Spinal cord (tissue), 10 donors: ENCODE results near the gene TRIM47. TPM values are rescaled to one million over a fixed set of nuclear protein-coding genes. Genes with fewer than 3 reads are reported as not detected.
A peak's percentile ranks its signal among the peaks of the same experiment; 100 is the strongest.

Experiments
- DNase-seq, 6 donors: peaks; one replicate each; pipeline versions ENCODE4 v3.0.0 to v3.0.0-alpha.2; 2013 to 2015; ENCODE audit warnings: low spot score in 6 of 6, low read depth in 4 of 6
- H3K27ac ChIP-seq: one replicate; pipeline ENCODE4 v1.5.1; 2013; ENCODE audit warnings: low read depth, low read length, control low read depth
- H3K27me3 ChIP-seq: one replicate; pipeline ENCODE4 v1.6.1; 2013; ENCODE audit warnings: low read length; ENCODE audit not compliant: control insufficient read depth, insufficient read depth
- H3K36me3 ChIP-seq: one replicate; pipeline ENCODE4 v1.6.1; 2013; ENCODE audit warnings: low read length; ENCODE audit not compliant: control insufficient read depth, insufficient read depth
- H3K4me1 ChIP-seq: one replicate; pipeline ENCODE4 v1.6.1; 2013; ENCODE audit warnings: low read length; ENCODE audit not compliant: control insufficient read depth, insufficient read depth
- H3K4me3 ChIP-seq: one replicate; pipeline ENCODE4 v1.5.1; 2013; ENCODE audit warnings: low read depth, low read length, control low read depth
- H3K9me3 ChIP-seq: one replicate; pipeline ENCODE4 v1.6.1; 2013; ENCODE audit warnings: low read length; ENCODE audit not compliant: control insufficient read depth, insufficient read depth
- WGBS: methylation state at CpG from one replicate; pipeline ENCODE4 v1.1.5; 2013; ENCODE audit warnings: missing lambda C conversion rate; ENCODE audit not compliant: insufficient coverage; 5-methylcytosine and 5-hydroxymethylcytosine counted together
- polyA plus RNA-seq, 2 donors: library from polyadenylated mRNA; unstranded; fragments of 120-200 nt; gene quantifications; one replicate each; pipeline ENCODE4 v1.2.1, GENCODE V29; 2013; ENCODE audit not compliant: insufficient read length in 2 of 2
- total RNA-seq, 2 donors: library from RNA; depleted of rRNA in 1 of 2; stranded (reverse); fragments of 120-200 nt in 1 of 2; fragments of >200 nt in 1 of 2; gene quantifications; one replicate each; pipeline versions ENCODE4 v1.2.3 to v1.2.4, GENCODE V29; 2013 to 2014
- donor health status: healthy.

The TRIM47 gene
- total and polyA plus RNA-seq, 4 donors: 31.3 to 53.6 (median 45.0) TPM

DNA sequence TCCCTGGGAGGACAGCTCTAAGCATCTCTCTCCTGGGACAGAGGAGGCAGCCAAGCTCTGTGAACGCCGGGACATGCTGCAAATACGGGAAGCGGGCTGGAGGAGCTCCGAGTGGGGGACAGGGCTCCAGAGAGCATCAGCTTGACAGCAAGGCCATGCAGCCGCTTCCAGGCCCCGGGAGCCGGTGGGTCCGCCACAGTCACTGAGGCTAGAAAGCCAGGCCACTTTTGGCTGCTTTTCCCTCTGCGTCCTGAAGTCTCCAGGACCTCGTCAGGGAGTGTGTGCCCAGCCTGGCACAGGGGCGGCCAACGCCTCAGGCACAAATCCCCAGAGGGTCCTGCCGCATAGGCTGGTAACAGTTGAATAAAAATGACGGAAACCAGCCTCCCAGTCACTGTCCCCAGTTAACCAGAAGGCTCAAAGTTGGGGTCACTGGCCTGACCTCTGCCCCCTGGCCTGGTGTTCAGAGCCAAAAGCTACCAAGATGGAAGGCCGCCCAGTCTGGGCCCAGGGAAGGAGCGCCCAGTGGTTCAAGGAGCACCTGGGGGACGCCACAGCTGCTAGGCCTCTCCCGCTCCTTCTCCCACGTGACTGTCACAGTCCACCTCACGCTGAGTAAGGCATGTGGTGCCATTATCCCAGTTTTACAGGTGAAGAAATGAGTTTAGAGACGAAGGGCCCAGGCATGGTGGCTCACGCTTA lies 21.5 kb upstream of the TRIM47 start:
- H3K27me3 ChIP-seq: no peaks in the 10 kb centered on the region
- no peak for DNase-seq
- no peak overlapping the region for H3K27ac ChIP-seq
- peaks cover 38% of the 10 kb centered on the region for H3K4me1 ChIP-seq
- 96% methylated on average over 23 of the region's 23 CpGs for WGBS
- peaks cover 64% of the 10 kb centered on the region for H3K36me3 ChIP-seq
- no peak overlapping the region for H3K4me3 ChIP-seq
- H3K9me3 ChIP-seq: no peaks in the 10 kb centered on the region

DNA sequence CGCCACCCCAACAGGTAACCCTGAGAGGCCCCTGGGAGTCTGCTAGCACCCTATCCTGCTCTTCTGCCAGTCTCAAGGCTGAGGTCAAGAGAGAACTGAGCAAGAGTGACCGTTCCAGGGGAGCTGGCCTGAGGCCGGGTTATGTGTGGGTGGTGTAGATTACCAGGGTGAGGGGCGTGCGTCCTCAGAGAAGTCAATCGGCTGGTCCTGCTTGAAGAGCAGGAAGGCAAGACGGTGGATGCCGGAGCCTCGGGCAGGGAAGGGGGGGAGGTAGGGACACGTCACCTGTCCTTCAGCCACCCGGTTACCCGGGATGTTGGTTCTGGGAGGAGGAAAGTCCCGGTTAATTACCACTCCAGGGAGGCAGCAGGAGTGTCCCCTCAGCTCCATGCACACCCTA lies 21.0 kb upstream of the TRIM47 start:
- peaks cover 44% of the 10 kb centered on the region for H3K4me1 ChIP-seq
- no peaks in the 10 kb centered on the region for H3K9me3 ChIP-seq
- H3K36me3 ChIP-seq: peaks cover 70% of the 10 kb centered on the region
- WGBS: 97% methylated on average over 8 of the region's 13 CpGs
- no peak overlapping the region for H3K4me3 ChIP-seq
- DNase-seq: no peak
- H3K27ac ChIP-seq: no peak overlapping the region
- no peaks in the 10 kb centered on the region for H3K27me3 ChIP-seq

DNA sequence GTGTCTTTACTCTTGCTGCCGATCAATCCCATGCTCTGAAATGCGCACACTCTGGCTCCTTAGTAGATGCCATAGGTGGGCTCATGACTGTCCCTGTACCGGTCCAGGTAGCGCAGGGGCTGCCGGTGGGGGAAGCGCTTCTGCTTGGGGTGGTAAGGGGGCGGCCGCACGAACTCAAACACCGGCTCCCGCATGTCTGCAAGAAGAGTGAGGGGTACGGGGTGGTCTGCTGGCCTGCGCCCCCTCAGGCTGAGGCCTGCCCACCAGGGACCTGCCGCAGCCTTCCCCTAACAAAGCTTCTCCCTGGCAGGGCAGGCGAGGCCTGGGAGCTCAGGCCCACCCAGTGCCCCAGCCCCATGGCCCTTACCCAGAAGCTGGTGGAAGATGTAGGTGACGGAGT lies 20.4 kb upstream of the TRIM47 start:
- no peak for DNase-seq
- Histone ChIP-seq H3K27ac (no peak overlapping the region), H3K36me3 (peaks cover 73% of the 10 kb centered on the region), H3K9me3 (no peaks in the 10 kb centered on the region), H3K27me3 (no peaks in the 10 kb centered on the region), H3K4me3 (no peak overlapping the region), H3K4me1 (peaks cover 43% of the 10 kb centered on the region)
- 98% methylated on average over 13 of the region's 16 CpGs for WGBS

DNA sequence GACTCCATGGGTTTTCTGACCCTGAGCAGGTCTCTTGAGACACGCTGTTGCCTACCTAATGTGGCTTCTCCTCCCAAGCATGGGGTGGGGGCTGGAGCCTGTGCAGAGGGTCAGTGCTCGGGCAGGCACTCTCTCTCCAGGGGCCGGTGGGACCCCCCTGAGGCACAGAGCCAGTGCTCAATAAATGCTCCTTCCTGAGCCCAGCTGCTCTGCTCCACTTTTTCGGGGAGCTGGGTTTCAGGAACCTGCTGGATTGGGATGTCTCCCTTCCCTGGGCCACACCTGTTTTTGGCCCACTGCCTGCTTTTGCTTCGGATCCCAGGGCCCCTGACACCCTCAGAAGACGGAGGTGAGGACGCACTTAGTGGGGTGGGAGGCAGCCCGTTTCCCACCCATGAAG lies 19.7 kb upstream of the TRIM47 start:
- DNase-seq: no peak
- Histone ChIP-seq H3K9me3 (no peaks in the 10 kb centered on the region), H3K36me3 (peaks cover 77% of the 10 kb centered on the region), H3K4me1 (peaks cover 40% of the 10 kb centered on the region), H3K27me3 (no peaks in the 10 kb centered on the region), H3K4me3 (no peak overlapping the region), H3K27ac (no peak overlapping the region)
- 94% methylated on average over 7 of the region's 8 CpGs for WGBS

DNA sequence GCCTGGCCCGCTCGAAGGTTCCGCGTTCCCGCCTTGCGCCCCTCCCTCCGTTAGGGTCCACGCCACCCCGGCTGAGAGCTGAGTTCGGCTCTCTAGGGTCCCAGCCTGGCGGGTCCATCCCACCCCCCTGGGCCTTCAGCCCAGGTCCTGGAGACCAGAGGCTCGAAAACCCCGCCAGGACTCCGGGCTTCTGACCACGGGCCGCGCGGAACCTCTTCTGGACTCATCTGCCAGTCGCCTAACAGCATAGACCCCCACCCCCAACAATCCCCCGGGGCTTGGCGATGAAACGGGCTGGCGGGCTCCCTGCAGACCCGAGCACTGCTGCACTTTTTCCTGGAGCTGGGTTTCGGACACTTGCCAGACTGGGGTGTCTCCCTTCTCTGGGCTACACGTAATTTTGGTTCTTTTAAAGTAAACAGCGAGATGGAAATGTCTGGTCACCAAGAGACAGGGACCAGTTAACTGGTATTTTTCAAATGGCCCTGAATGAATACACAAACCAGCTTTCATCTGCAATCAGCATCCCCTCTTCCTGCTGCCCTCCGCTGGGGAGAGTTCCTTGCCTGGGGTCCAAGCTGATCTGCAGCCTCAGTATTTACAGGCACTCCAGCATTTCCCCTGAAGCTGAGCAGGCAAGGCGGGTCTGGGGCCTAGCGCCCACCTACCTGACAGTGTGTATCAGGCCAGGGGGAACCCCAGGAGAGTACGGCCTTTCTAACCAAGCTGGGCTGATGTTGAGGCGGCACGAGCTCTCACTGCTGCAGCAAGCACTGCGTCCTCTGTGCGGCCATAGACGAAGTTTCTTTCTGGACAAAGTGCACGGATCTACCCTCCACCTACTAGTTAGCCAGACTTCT lies 19.0 kb upstream of the TRIM47 start:
- Histone ChIP-seq H3K27me3 (no peaks in the 10 kb centered on the region), H3K4me3 (peak overlapping the region; percentile 45), H3K27ac (peak overlapping the region; percentile 92), H3K4me1 (peaks cover 44% of the 10 kb centered on the region), H3K36me3 (peaks cover 77% of the 10 kb centered on the region), H3K9me3 (no peaks in the 10 kb centered on the region)
- 28% methylated on average over 30 of the region's 37 CpGs for WGBS
- peak in 2 of 6 donors; percentile 13 to 61 for DNase-seq

DNA sequence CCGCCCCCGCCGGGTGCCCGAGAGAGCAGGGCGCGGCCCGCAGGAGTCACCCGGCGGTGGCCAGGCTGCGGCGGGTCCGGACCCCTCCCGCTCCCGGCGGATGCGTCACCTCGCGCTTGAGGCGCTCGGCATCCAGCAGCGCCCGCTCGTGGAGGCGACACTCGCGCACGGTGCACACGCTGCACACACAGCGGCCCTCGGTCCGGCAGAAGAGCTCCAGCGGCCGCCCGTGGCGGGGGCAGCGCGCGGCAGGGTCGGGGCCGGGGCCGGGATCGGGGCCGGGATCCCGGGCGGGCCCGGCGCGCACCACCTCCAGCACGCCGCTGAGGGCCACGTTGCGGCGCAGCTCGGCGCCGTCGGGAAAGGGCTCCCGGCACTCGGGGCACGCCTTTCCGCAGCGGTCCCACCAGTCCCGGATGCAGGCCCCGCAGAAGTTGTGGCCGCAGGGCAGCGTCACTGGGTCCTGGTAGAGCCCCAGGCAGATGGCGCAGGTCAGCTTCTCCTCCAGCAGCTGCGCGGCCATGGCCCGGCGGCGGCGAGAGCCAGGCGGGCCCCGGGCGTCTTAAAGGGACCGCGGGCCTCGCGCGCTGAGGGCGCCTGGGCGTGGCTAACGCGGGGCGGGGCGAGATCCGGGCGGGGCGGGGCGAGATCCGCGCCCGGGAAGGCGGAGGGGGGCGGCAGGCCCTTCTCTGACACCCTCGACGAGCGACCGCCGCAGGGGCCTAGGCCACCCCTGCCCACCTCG lies 18.2 kb upstream of the TRIM47 start, which contains the start of gene TRIM65:
Gene TRIM65 (minus strand): TSS at position 537 of the 745 bp plus-strand sequence. CDS start 14 bp downstream, at position 523.
- Histone ChIP-seq H3K27ac (peak within 1 kb of the TSS; percentile 92), H3K4me1 (peaks cover 51% of the 10 kb centered on the region), H3K4me3 (peak within 1 kb of the TSS; percentile 62), H3K36me3 (peaks cover 78% of the 10 kb centered on the region), H3K27me3 (no peaks in the 10 kb centered on the region), H3K9me3 (no peaks in the 10 kb centered on the region)
- under 1% methylated on average over 102 of the region's 102 CpGs for WGBS
- peak in 3 of 6 donors; percentile 66 to 92 (median 87) for DNase-seq

DNA sequence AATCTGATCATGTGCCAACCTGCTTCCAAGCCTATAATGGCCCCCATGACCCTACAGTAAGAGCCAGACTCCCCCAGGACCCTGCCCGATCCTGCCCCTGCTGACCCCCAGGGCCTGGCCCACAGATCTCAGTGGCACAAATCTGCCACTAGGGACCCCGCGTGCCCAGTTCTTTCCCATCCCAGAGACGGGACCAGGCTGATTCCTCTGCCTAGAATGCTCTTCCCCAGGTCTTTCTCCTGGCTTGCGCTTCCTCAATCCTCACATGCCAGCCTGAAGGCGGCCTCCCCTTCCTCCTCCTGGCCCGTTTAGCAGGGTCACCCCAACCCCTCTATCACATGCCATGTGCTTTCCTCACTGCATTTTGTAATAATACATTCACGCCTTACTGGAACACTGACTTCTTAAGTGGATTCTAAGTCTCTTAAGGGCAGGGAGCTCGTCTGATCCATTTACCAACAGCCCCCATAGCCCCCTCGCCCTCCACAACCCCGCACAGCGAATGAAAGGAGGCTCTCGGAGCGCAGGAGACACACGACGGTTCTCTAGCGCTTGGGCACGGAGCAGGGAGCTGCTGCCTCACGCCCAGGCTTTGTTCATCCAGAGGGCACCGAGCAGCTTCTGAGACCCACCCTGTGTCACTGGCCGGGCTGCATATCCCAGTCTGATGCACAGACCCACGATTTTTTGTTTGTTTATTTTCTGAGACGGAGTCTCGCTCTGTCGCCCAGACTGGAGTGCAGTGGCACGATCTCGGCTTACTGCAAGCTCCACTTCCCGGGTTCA lies 17.2 kb upstream of the TRIM47 start:
- Histone ChIP-seq H3K27ac (peak overlapping the region; percentile 6), H3K36me3 (peaks cover 78% of the 10 kb centered on the region), H3K9me3 (no peaks in the 10 kb centered on the region), H3K4me3 (peak overlapping the region; percentile 62), H3K27me3 (no peaks in the 10 kb centered on the region), H3K4me1 (peaks cover 53% of the 10 kb centered on the region)
- DNase-seq: peak in 1 of 6 donors; percentile 25
- WGBS: 27% methylated on average over 26 of the region's 28 CpGs

DNA sequence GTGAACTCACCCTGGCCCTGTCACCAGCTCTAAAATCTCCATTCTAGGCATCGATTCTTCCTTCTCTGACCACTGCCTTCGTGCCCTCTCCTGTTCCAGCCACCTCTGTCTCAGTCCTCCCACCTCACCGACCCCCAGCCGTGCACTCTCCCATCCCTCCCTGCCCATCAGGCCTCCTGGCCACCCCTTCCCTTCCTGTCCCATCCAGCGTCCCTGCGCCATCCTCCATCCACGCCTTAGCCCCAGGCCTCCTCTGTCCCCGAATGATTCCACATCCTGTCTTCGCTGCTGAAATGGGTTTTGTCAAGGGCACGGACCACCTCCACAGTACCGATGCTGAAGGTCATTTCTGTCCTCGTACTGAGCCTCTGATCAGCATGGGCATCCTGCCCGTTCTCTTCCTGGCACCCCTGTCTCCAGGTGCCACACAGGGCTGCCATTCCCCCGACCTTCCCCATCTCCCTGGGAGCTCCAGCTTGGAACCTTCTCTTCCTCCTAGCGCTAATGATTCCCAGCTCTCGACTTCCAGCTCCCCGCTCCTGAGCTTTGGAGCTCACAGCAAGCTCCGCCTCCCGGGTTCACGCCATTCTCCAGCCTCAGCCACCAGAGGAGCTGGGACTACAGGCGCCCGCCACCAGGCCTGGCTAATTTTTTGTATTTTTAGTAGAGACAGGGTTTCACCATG lies 15.8 kb upstream of the TRIM47 start:
- DNase-seq: peak in 1 of 6 donors; percentile 22
- WGBS: 80% methylated on average over 17 of the region's 22 CpGs
- Histone ChIP-seq H3K36me3 (peaks cover 74% of the 10 kb centered on the region), H3K27ac (no peak overlapping the region), H3K9me3 (no peaks in the 10 kb centered on the region), H3K4me1 (peaks cover 53% of the 10 kb centered on the region), H3K4me3 (no peak overlapping the region), H3K27me3 (no peaks in the 10 kb centered on the region)
